Cardiac muscle cell (in vitro differentiated cells and primary cell): ENCODE data around the gene ZCCHC18. TPM values are rescaled to one million over a fixed set of nuclear protein-coding genes. Genes with fewer than 3 reads are reported as not detected.
A peak's percentile ranks its signal among the peaks of the same experiment; 100 is the strongest.
"Not testable (repeated sequence)": the region's sequence is repeated elsewhere in the genome, so short reads cannot be mapped to it uniquely, and the experiment has no call there.

ENCODE experiments used
- DNase-seq, 2 donors: peaks; one replicate each; pipeline versions ENCODE4 v3.0.0 to v3.0.0-alpha.2; 2010 to 2017; ENCODE audit warnings: low read depth in 1 of 2, low spot score in 1 of 2
- H3K27ac ChIP-seq: fragments of 200-600 bp; sonication (generic); 2 replicates; pipeline ENCODE4 v1.5.1; 2016
- H3K27me3 ChIP-seq: fragments of 200-600 bp; sonication (generic); 2 replicates; pipeline ENCODE4 v1.6.0; 2016; ENCODE audit warnings: control low read depth
- H3K36me3 ChIP-seq: fragments of 200-600 bp; sonication (generic); 2 replicates; pipeline ENCODE4 v1.5.1; 2016; ENCODE audit warnings: control low read depth
- H3K4me1 ChIP-seq: fragments of 200-600 bp; sonication (generic); 2 replicates; pipeline ENCODE4 v1.8.1; 2017; ENCODE audit warnings: low read depth, mild to moderate bottlenecking, mixed run types
- H3K4me3 ChIP-seq: fragments of 200-600 bp; sonication (generic); 2 replicates; pipeline ENCODE4 v1.5.1; 2016; ENCODE audit warnings: mild to moderate bottlenecking
- H3K9me3 ChIP-seq: fragments of 200-600 bp; sonication (generic); 2 replicates; pipeline ENCODE4 v1.5.1; 2017; ENCODE audit warnings: low read depth, mild to moderate bottlenecking, control low read depth
- CTCF ChIP-seq: IDR thresholded peaks from 2 replicates; pipeline ENCODE4 v1.5.1; 2012; ENCODE audit warnings: low read depth, mild to moderate bottlenecking, low read length
- polyA plus RNA-seq: library from polyadenylated mRNA; unstranded; fragments of >200 nt; fragmentation: Nextera tagmentation; extraction: Ambion mirVana; gene quantifications from 2 replicates; pipeline ENCODE4 v1.2.1, GENCODE V29; 2016
- total RNA-seq: library from RNA; depleted of rRNA; stranded (reverse); fragments of >200 nt; gene quantifications from 2 replicates; pipeline ENCODE4 v1.2.3, GENCODE V29; 2016

The ZCCHC18 gene
- total and polyA plus RNA-seq, 2 experiments from 2014 or later: 4.1 to 5.5 TPM

GRCh38 chrX:104108955-104109354 lies 3.4 kb upstream of the ZCCHC18 start:
- no peak overlapping the region for H3K4me3 ChIP-seq
- H3K27me3 ChIP-seq: no peaks in the 10 kb centered on the region
- TF ChIP-seq CTCF: no peak
- H3K36me3 ChIP-seq: no peaks in the 10 kb centered on the region
- no peak for DNase-seq
- H3K4me1 ChIP-seq: no peaks in the 10 kb centered on the region
- no peak overlapping the region for H3K27ac ChIP-seq
- H3K9me3 ChIP-seq: no peaks in the 10 kb centered on the region

GRCh38 chrX:104110491-104111240 lies 1.7 kb upstream of the ZCCHC18 start:
- not testable (repeated sequence) for H3K9me3 ChIP-seq, H3K4me1 ChIP-seq, H3K4me3 ChIP-seq, H3K27ac ChIP-seq, H3K27me3 ChIP-seq, H3K36me3 ChIP-seq, DNase-seq

- Histone ChIP-seq H3K27ac (no peak overlapping the region), H3K27me3 (peaks cover under 1% of the 10 kb centered on the region), H3K9me3 (no peaks in the 10 kb centered on the region), H3K4me1 (no peaks in the 10 kb centered on the region), H3K36me3 (no peaks in the 10 kb centered on the region), H3K4me3 (peak overlapping the region; percentile 47)
- TF ChIP-seq CTCF: peak; percentile 47
- peak; percentile 55 to 84 for DNase-seq
Measured at GRCh38 chrX:104113222-104113965, 1.1 kb downstream of the ZCCHC18 start.

GRCh38 chrX:104117759-104118158 lies 5.4 kb downstream of the ZCCHC18 start:
- H3K4me3 ChIP-seq: no peak overlapping the region
- H3K9me3 ChIP-seq: no peaks in the 10 kb centered on the region
- H3K27ac ChIP-seq: no peak overlapping the region
- TF ChIP-seq CTCF: no peak
- H3K4me1 ChIP-seq: no peaks in the 10 kb centered on the region
- DNase-seq: no peak
- no peaks in the 10 kb centered on the region for H3K36me3 ChIP-seq
- H3K27me3 ChIP-seq: peaks cover 2% of the 10 kb centered on the region

- H3K9me3 ChIP-seq: no peaks in the 10 kb centered on the region
- TF ChIP-seq CTCF: no peak
- H3K27me3 ChIP-seq: peaks cover 2% of the 10 kb centered on the region
- no peaks in the 10 kb centered on the region for H3K4me1 ChIP-seq
- H3K36me3 ChIP-seq: no peaks in the 10 kb centered on the region
- no peak for DNase-seq
- H3K4me3 ChIP-seq: no peak overlapping the region
- no peak overlapping the region for H3K27ac ChIP-seq
Measured at GRCh38 chrX:104118765-104119164, 6.4 kb downstream of the ZCCHC18 start.

GRCh38 chrX:104122829-104123228 lies 10.5 kb downstream of the ZCCHC18 start:
- H3K4me1 ChIP-seq: no peaks in the 10 kb centered on the region
- H3K27me3 ChIP-seq: peaks cover 2% of the 10 kb centered on the region
- TF ChIP-seq CTCF: no peak

More at GRCh38 chrX:104122829-104123228, 10.5 kb downstream of the ZCCHC18 start:
- Histone ChIP-seq H3K4me3 (no peak overlapping the region), H3K9me3 (no peaks in the 10 kb centered on the region), H3K27ac (no peak overlapping the region), H3K36me3 (no peaks in the 10 kb centered on the region)
- no peak for DNase-seq
